Medulla oblongata (tissue), 1 donor: ENCODE results near the gene MSI2.

Source experiments
- DNase-seq: peaks from one replicate; pipeline ENCODE4 v3.0.0-alpha.2; 2015; ENCODE audit errors: extremely low spot score

Gene MSI2

GRCh38 chr17:57436565-57436964 lies 180.2 kb downstream of the MSI2 start:
- no peak for DNase-seq

- DNase-seq: no peak
These were observed 181.9 kb downstream of the MSI2 start for GRCh38 chr17:57438066-57438731.

- DNase-seq: no peak
These were observed 183.3 kb downstream of the MSI2 start for GRCh38 chr17:57439651-57440050.

GRCh38 chr17:57440522-57441269 lies 184.4 kb downstream of the MSI2 start:
- peak; percentile 92 for DNase-seq

GRCh38 chr17:57441270-57441600 lies 184.9 kb downstream of the MSI2 start:
- DNase-seq: no peak

GRCh38 chr17:57442401-57442823 lies 186.1 kb downstream of the MSI2 start:
- no peak for DNase-seq

- DNase-seq: peak; percentile 72
These were observed 186.7 kb downstream of the MSI2 start for GRCh38 chr17:57442914-57443571.

- no peak for DNase-seq
These were observed 187.5 kb downstream of the MSI2 start for GRCh38 chr17:57443781-57444180.

- no peak for DNase-seq
These were observed 188.5 kb downstream of the MSI2 start for GRCh38 chr17:57444682-57445450.

GRCh38 chr17:57445772-57446472 lies 189.6 kb downstream of the MSI2 start:
- DNase-seq: no peak

- DNase-seq: no peak
These were observed 191.2 kb downstream of the MSI2 start for GRCh38 chr17:57447357-57447989.

GRCh38 chr17:57447990-57448758 lies 191.9 kb downstream of the MSI2 start:
- no peak for DNase-seq

- DNase-seq: no peak
These were observed 192.5 kb downstream of the MSI2 start for GRCh38 chr17:57448759-57449283.

GRCh38 chr17:57451191-57451590 lies 194.9 kb downstream of the MSI2 start:
- DNase-seq: no peak

- DNase-seq: no peak
These were observed 195.3 kb downstream of the MSI2 start for GRCh38 chr17:57451643-57452042.

GRCh38 chr17:57453841-57454425 lies 197.6 kb downstream of the MSI2 start:
- DNase-seq: no peak

- no peak for DNase-seq
These were observed 198.4 kb downstream of the MSI2 start for GRCh38 chr17:57454729-57455062.

GRCh38 chr17:57455063-57455914 lies 199.0 kb downstream of the MSI2 start:
- DNase-seq: peak; percentile 55

- peak; percentile 63 for DNase-seq
These were observed 200.3 kb downstream of the MSI2 start for GRCh38 chr17:57456622-57457021.
